Stromal cell of bone marrow (primary cell): ENCODE data around the gene BRF1.

Source experiments
- DNase-seq: peaks from one replicate; pipeline ENCODE4 v3.0.0-alpha.2; 2012; ENCODE audit warnings: low read depth

Gene BRF1

DNA sequence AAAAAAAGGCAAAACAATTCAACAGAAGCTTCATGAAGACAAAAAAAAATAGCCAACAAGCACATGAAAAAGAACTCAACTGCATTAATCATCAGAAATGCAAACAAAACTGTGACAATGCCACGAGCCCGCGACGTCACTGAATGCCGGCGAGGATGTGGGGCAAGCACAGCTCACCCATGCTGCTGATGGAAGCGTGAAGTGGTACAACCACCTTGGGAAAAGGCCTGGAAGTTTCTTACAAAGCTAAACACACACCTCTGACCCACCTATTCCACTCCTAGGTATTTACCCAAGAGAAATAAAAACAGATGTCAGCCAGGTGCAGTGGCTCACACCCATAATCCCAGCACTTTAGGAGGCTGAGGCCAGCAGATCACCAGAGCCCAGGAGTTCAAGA is 42.0 kb downstream of the BRF1 start:
- no peak for DNase-seq

- no peak for DNase-seq
These were observed 43.3 kb downstream of the BRF1 start for GRCh38 chr14:105257464-105257863.

GRCh38 chr14:105256292-105256960 is 44.4 kb downstream of the BRF1 start:
- no peak for DNase-seq

GRCh38 chr14:105255021-105255507 is 45.7 kb downstream of the BRF1 start:
- peak; percentile 36 for DNase-seq

- DNase-seq, result no peak
These were observed 47.5 kb downstream of the BRF1 start for GRCh38 chr14:105253329-105253682.

- no peak for DNase-seq
These were observed 48.1 kb downstream of the BRF1 start for GRCh38 chr14:105252552-105253328.

DNA sequence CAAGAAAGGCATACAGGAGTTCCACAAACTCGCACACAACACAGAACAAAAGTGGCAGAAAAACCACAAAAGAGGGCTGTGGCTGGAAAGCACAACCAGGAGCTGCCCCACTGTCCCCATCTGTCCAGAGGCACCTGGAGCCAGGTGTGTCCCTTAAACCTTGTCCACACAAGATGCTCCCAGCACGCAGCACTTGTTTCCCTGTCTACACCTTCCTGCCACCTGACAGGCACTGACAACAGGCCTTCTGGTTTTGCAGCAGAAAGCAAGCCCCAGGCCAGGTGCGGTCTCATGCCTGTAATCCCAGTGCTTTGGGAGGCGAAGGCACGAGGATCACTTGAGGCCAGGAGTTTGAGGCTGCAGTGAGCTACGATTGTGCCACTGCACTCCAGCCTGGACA is 48.9 kb downstream of the BRF1 start:
- DNase-seq, result no peak

- no peak for DNase-seq
These were observed 49.8 kb downstream of the BRF1 start for GRCh38 chr14:105250986-105251385.

GRCh38 chr14:105250008-105250366 is 50.8 kb downstream of the BRF1 start:
- DNase-seq, result no peak

DNA sequence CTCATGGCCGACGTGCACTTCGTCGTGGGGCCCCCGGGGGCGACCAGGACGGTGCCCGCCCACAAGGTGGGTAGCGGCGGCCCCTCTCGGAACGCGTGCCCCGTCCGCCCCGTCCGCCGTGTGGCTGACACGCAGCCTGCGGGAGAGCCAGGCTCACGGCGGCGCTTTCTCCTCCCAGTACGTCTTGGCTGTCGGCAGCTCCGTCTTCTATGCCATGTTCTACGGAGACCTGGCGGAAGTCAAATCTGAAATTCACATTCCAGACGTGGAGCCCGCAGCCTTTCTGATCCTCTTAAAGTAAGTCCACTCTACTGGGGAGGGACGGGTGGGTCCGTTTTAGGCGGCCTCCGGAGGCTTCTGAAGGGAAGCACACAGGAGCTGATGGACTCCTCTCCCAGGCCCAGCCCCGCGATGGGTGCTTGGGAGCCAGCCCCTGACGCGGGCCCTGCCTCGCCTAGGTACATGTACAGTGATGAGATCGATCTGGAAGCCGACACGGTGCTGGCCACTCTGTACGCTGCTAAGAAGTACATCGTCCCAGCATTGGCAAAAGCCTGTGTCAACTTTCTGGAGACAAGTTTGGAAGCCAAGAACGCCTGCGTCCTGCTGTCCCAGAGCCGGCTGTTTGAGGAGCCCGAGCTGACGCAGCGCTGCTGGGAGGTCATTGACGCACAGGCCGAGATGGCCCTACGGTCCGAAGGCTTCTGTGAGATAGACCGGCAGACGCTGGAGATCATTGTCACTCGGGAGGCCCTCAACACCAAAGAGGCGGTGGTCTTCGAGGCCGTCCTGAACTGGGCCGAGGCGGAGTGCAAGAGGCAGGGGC is 51.4 kb downstream of the BRF1 start:
- DNase-seq, result no peak

- DNase-seq, result peak; percentile 67
These were observed 52.2 kb downstream of the BRF1 start, which contains the start of gene BTBD6 for GRCh38 chr14:105248368-105249181. Gene BTBD6, plus strand, starts transcription at chr14:105248533. Its CDS starts 179 bp downstream, at chr14:105248712.

DNA sequence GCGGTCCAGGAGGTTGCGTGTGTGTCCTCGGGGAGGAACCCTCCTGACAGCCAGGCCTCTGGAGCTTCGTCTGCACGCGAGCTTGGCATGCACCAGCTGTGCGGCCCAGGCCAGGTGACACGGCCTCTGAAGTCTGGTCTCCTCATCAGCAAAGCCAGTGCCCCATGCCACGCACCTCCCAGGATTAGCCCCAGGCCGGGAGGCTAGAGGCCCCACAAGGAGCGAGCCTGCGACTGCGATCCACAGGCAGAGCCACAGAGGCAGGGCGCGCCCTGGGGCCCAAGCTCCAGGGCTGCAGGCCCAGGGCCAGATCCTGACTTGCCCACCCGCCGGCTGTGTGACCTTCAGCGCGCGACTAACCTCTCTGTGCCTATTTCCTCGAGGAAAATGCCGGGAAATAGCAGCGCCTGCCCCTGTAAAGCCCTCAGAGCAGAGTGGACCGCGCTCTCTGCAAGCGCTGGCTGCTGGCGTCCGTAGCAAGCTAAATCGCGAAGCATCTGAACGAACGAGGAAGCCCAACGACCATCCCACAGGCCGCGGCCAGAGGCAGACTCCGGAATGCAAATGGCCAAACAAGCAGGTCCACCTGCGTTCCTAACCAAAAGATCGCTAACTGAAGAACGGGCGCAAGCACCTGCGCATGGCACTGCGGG is 53.0 kb downstream of the BRF1 start:
- DNase-seq, result no peak

- DNase-seq, result no peak
These were observed 53.8 kb downstream of the BRF1 start for GRCh38 chr14:105247026-105247425.

- no peak for DNase-seq
These were observed 56.5 kb downstream of the BRF1 start for GRCh38 chr14:105244334-105244733.

DNA sequence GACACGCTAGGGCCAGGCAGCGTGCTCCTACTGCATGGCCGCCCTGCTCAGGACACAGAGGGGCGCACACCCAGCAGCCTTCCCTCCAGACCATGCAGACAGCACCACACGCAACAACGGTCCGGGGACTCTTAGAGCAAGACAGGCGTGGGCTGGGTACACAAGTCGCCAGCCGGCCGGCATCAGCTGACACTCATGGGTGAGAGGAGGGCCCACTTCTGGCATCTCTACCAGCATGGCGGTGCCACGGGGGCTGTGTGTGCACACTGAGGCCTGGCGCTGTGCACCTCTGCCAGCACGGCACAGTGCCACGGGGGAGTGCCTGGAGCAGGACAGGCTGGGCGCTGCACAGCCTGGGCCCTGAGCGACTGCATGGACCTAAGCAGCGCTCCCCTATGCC is 59.2 kb downstream of the BRF1 start:
- DNase-seq, result no peak

GRCh38 chr14:105240811-105241576 is 59.8 kb downstream of the BRF1 start:
- DNase-seq, result no peak

GRCh38 chr14:105229099-105229655 is 71.6 kb downstream of the BRF1 start:
- DNase-seq, result no peak

- DNase-seq, result no peak
These were observed 72.2 kb downstream of the BRF1 start for GRCh38 chr14:105228562-105228961.

GRCh38 chr14:105227346-105227745 is 73.5 kb downstream of the BRF1 start:
- no peak for DNase-seq

- no peak for DNase-seq
These were observed 74.6 kb downstream of the BRF1 start for GRCh38 chr14:105226198-105226597.
